ENCODE measurements around the gene SCN9A.

GRCh38 chr2:166385313-166385712 is 9.6 kb upstream of the SCN9A start:
- TF ChIP-seq RFX5 (IDR thresholded peaks at IDR 0.05; ENCODE audit: borderline replicate concordance, low read depth, low read length) (no peak), ATF2 (IDR thresholded peaks at IDR 0.05; ENCODE audit: low read length) (no peak), MAFK (IDR thresholded peaks at IDR 0.05; ENCODE audit: low read depth, low read length) (no peak), ATF3 (IDR thresholded peaks at IDR 0.05; ENCODE audit: insufficient read depth, low read depth, low read length) (no peak), TCF12 (IDR thresholded peaks at IDR 0.05; ENCODE audit: low read depth, low read length) (no peak), CHD2 (IDR thresholded peaks at IDR 0.05; ENCODE audit: low read length) (no peak), HDAC2 (IDR thresholded peaks at IDR 0.05; ENCODE audit: borderline replicate concordance in 1 of 2, low read depth in 2 of 2, low read length in 2 of 2) (no peak), USF2 (IDR thresholded peaks at IDR 0.05; ENCODE audit: low read length) (no peak), EP300 (IDR thresholded peaks at IDR 0.05; ENCODE audit: borderline replicate concordance in 1 of 2, low read depth in 2 of 2, low read length in 2 of 2) (no peak), CTCF (IDR thresholded peaks at IDR 0.05; ENCODE audit: control extremely low read depth in 1 of 3, insufficient read depth in 1 of 3, low read depth in 1 of 3, low read length in 3 of 3) (no peak), MAX (IDR thresholded peaks at IDR 0.05) (no peak)

Data from H1 (cell line).